RWPE1 (cell line): ENCODE data around the gene BTBD19.
"Not testable (repeated sequence)": the region's sequence is repeated elsewhere in the genome, so short reads cannot be mapped to it uniquely, and the experiment has no call there.

Experiments used
- CTCF ChIA-PET: fragments of 350-600 bp; sonication (Branson Sonifier 250); formaldehyde crosslinking; extraction: SDS; loops from one replicate; lab custom pipeline; 2021; lab: Yijun Ruan, JAX
- POLR2A ChIA-PET: fragments of 400-600 bp; formaldehyde crosslinking; extraction: SDS; loops from one replicate; lab custom pipeline; 2020; ENCODE audit warnings: antibody characterized with exemption; ENCODE audit not compliant: low non-redundant PET; lab: Yijun Ruan, JAX
- DNase-seq: peaks from one replicate; pipeline ENCODE4 v3.0.0; 2012; ENCODE audit warnings: low spot score
- H3K27ac ChIP-seq: fragments of 450-650 bp; 2 replicates; pipeline ENCODE4 v1.5.1; 2017
- CTCF ChIP-seq: fragments of 450-650 bp; conservative IDR thresholded peaks from 2 replicates; pipeline ENCODE4 v1.5.1; 2017; ENCODE audit warnings: low read depth, mild to moderate bottlenecking

BTBD19 gene

GRCh38 chr1:44822981-44823451 is 14.7 kb downstream of the BTBD19 start:
- DNase-seq, result no peak
- peak overlapping the region; percentile 30 for H3K27ac ChIP-seq
- no peak for TF ChIP-seq CTCF
- CTCF ChIA-PET, result interaction anchor here (0.6 to 1.4 kb wide), 4 partner anchors 13 to 500 kb away, joined by 3 to 4 read pairs (median 3); no protein-coding TSS in a partner anchor
- POLR2A ChIA-PET, result no interaction called here

GRCh38 chr1:44824392-44824791 is 16.1 kb downstream of the BTBD19 start:
- DNase-seq, POLR2A ChIA-PET, H3K27ac ChIP-seq, CTCF ChIA-PET: not testable (repeated sequence)

- no peak for DNase-seq
- ChIA-PET CTCF (no interaction called here), POLR2A (interaction anchor here (0.6 kb wide), 1 partner anchor 60 kb away, joined by 3 read pairs; no protein-coding TSS in a partner anchor)
- peak overlapping the region; percentile 12; the same call in 1 of the 2 replicates for H3K27ac ChIP-seq
- no peak for TF ChIP-seq CTCF
Observed at GRCh38 chr1:44826375-44827196, 18.3 kb downstream of the BTBD19 start.

GRCh38 chr1:44827197-44828002 is 19.1 kb downstream of the BTBD19 start:
- POLR2A ChIA-PET, result no interaction called here
- CTCF ChIA-PET, result interaction anchor here (0.7 kb wide), 1 partner anchor 261 kb away, joined by 3 read pairs; no protein-coding TSS in a partner anchor
- no peak for TF ChIP-seq CTCF
- H3K27ac ChIP-seq, result no peak overlapping the region
- DNase-seq, result no peak

GRCh38 chr1:44828003-44828651 is 19.8 kb downstream of the BTBD19 start:
- TF ChIP-seq CTCF, result no peak
- POLR2A ChIA-PET, result no interaction called here
- no peak overlapping the region for H3K27ac ChIP-seq
- CTCF ChIA-PET, result interaction anchor here (0.7 kb wide), 1 partner anchor 260 kb away, joined by 3 read pairs; no protein-coding TSS in a partner anchor
- no peak for DNase-seq

- CTCF ChIA-PET, result no interaction called here
- no peak for TF ChIP-seq CTCF
- no peak for DNase-seq
- no peak overlapping the region; the same call in 1 of the 2 replicates for H3K27ac ChIP-seq
- POLR2A ChIA-PET, result no interaction called here
Observed at GRCh38 chr1:44828841-44829440, 20.6 kb downstream of the BTBD19 start.
